DMS79 treated with DMSO at 0.1 percent for 48 hours (cell line): ENCODE results near the gene UBA3.

ENCODE experiments used
- DNase-seq: peaks from one replicate; lab custom pipeline; 2025; lab: John Stamatoyannopoulos, UW

The UBA3 gene

GRCh38 chr3:69011096-69011730 is 69.0 kb downstream of the UBA3 start:
- no peak for DNase-seq

DNA sequence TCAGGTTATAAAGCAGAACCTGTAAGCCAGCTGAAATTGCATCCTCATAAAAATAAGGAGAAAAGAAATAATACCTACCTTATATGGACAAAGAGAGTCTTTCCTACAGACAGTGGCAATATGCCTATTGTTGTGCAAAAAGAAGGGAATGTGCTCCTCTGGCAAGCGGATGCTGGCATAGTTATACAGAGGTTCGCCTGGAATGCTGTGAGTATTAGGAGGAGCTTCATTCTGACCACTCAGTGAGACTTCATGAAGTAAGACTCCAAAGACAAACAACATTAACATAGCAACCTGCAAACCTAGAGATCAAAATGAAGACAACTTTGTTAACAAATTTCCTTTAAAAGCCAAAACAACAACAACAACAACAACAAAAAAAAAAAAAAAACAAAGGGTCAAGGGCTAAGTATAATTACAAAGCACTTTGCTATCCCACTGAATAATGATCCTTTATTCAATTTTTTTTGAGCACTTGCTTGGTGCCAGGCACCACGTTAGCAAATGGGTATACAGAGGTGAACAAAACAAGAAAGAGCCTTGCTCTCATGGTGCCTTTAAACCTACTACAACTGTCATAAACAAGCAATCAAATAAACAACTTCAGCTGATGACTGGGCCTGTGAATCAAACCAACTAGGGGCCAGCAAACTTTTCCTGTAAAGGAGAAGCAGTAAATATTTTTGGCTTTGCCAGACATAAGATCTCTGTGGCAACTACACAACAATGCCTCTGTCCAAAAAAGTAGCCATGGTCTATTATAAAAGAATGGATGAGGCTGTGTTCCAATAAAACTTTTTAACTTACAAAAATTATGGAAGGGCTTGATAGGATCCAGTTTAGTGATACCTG is 70.4 kb downstream of the UBA3 start:
- DNase-seq: no peak

DNA sequence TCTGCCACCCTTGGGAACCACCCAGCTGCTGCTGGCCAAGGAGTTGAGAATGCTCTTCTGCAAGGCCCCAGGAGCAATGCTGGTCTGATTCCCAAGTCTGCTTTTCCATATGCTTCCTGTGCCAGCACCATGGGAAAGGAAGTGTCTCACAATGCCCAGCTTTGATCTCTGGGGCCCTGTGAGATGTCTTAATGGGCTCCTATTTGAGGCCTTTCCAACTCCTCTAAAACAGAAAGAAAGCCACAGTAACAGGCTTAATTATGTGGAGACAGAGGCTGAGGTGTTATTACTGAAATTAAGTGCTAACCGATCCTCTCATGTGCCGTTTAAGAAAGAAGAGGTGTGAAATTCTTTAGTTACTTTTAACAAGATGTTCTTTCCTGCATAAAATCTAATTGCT is 71.2 kb downstream of the UBA3 start:
- no peak for DNase-seq

DNA sequence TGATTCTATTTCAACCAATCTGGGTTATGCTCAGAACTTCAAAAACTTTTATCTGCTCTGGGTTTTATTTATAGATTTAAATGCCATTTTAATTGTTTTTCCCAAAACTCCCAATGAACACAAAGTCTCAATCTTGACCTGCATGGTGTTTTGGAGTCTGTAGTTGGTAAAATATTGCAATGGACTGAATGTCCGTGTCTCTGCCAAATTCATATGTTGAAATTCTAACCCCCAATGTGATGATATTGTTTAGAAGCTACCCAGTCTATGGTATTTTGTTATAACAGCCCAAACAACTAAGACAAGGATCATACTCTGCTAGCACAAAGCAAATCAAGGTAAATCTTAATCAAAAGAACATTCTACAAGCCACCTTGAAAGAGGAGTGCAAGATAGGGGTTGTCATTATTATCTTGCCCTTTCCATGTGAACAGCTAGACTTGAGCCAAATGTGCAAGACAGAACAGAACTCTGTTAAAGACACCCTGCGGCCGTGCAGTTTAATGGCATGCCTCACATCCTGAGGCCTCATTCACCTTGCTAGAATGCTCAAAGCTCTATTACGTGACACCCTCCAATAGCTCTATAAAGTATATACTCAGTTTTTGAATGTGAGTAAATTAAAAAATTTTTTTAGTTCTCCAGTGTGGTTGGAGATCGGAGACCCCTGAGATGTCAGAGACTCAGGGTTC is 74.2 kb downstream of the UBA3 start:
- no peak for DNase-seq

GRCh38 chr3:69005071-69005790 is 74.9 kb downstream of the UBA3 start:
- DNase-seq: no peak
